ENCODE measurements around the gene PLCD1. TPM values are rescaled to one million over a fixed set of nuclear protein-coding genes. Genes with fewer than 3 reads are reported as not detected.

PLCD1 gene
- total RNA-seq, 1 experiment from 2014 or later: 7.9 TPM

GRCh38 chr3:38015984-38016383 lies 13.5 kb downstream of the PLCD1 start:
- no peaks in the 10 kb centered on the region for H3K27me3 ChIP-seq (replicated peaks; ENCODE audit: control insufficient read depth, insufficient read depth, low read length)
- POLR2A ChIA-PET: no interaction called here
- CTCF ChIA-PET: no interaction called here

GRCh38 chr3:38015485-38015884 lies 14.0 kb downstream of the PLCD1 start:
- no peak overlapping the region for H3K27ac Mint-ChIP-seq (ENCODE audit: unreplicated experiment)
- no peak overlapping the region for H3K4me3 ChIP-seq (ENCODE audit: low read depth, low read length)
- H3K27me3 Mint-ChIP-seq (ENCODE audit: insufficient read depth, unreplicated experiment): no peaks in the 10 kb centered on the region
- no peaks in the 10 kb centered on the region for H3K36me3 Mint-ChIP-seq (ENCODE audit: insufficient read depth, unreplicated experiment)
- intact Hi-C loops (cut with micrococcal nuclease; ENCODE audit: unreplicated experiment): no loop called here
- ChIA-PET CTCF (no interaction called here), POLR2A (no interaction called here)
- no peaks in the 10 kb centered on the region for H3K4me1 Mint-ChIP-seq (ENCODE audit: low read depth, unreplicated experiment)
- no peak overlapping the region for H3K4me3 Mint-ChIP-seq (ENCODE audit: unreplicated experiment)
- BruUV-seq (replicated peaks): no TSS peak
- no peaks in the 10 kb centered on the region for H3K9me3 ChIP-seq
- no peaks in the 10 kb centered on the region for H3K9me3 Mint-ChIP-seq (ENCODE audit: unreplicated experiment)
- peaks cover 5% of the 10 kb centered on the region for H3K36me3 ChIP-seq (ENCODE audit: control insufficient read depth, insufficient read depth, low read length)
- H3K27me3 ChIP-seq (replicated peaks; ENCODE audit: control insufficient read depth, insufficient read depth, low read length): no peaks in the 10 kb centered on the region
- no peak for DNase-seq
- no peak for TF ChIP-seq CTCF (IDR thresholded peaks at IDR 0.05; ENCODE audit: insufficient read depth in 1 of 2, low read depth in 1 of 2, low read length in 1 of 2, severe bottlenecking in 1 of 2, unreplicated experiment in 1 of 2)
- H3K4me1 ChIP-seq: peaks cover 7% of the 10 kb centered on the region; the same call in 1 of the 2 replicates

More at GRCh38 chr3:38015984-38016383, 13.5 kb downstream of the PLCD1 start:
- intact Hi-C loops (cut with micrococcal nuclease; ENCODE audit: unreplicated experiment): no loop called here
- no peaks in the 10 kb centered on the region for H3K9me3 Mint-ChIP-seq (ENCODE audit: unreplicated experiment)
- peaks cover 7% of the 10 kb centered on the region; the same call in 1 of the 2 replicates for H3K4me1 ChIP-seq
- H3K9me3 ChIP-seq: no peaks in the 10 kb centered on the region
- no peak for TF ChIP-seq CTCF (IDR thresholded peaks at IDR 0.05; ENCODE audit: insufficient read depth in 1 of 2, low read depth in 1 of 2, low read length in 1 of 2, severe bottlenecking in 1 of 2, unreplicated experiment in 1 of 2)
- BruUV-seq (replicated peaks): no TSS peak
- DNase-seq: no peak
- H3K36me3 ChIP-seq (ENCODE audit: control insufficient read depth, insufficient read depth, low read length): peaks cover 5% of the 10 kb centered on the region
- H3K36me3 Mint-ChIP-seq (ENCODE audit: insufficient read depth, unreplicated experiment): no peaks in the 10 kb centered on the region
- H3K4me3 Mint-ChIP-seq (ENCODE audit: unreplicated experiment): no peak overlapping the region
- no peak overlapping the region for H3K27ac Mint-ChIP-seq (ENCODE audit: unreplicated experiment)
- no peaks in the 10 kb centered on the region for H3K4me1 Mint-ChIP-seq (ENCODE audit: low read depth, unreplicated experiment)
- H3K27me3 Mint-ChIP-seq (ENCODE audit: insufficient read depth, unreplicated experiment): no peaks in the 10 kb centered on the region
- no peak overlapping the region for H3K4me3 ChIP-seq (ENCODE audit: low read depth, low read length)

GRCh38 chr3:38011111-38011510 lies 18.3 kb downstream of the PLCD1 start:
- DNase-seq: no peak
- CTCF ChIA-PET: interaction anchor here (0.7 to 1.0 kb wide), 2 partner anchors 31 to 37 kb away, joined by 3 to 4 read pairs; no protein-coding TSS in a partner anchor
- Mint-ChIP-seq H3K27me3 (ENCODE audit: insufficient read depth, unreplicated experiment) (no peaks in the 10 kb centered on the region), H3K4me3 (ENCODE audit: unreplicated experiment) (no peak overlapping the region), H3K4me1 (ENCODE audit: low read depth, unreplicated experiment) (no peaks in the 10 kb centered on the region), H3K27ac (ENCODE audit: unreplicated experiment) (no peak overlapping the region), H3K36me3 (ENCODE audit: insufficient read depth, unreplicated experiment) (peaks cover 7% of the 10 kb centered on the region), H3K9me3 (ENCODE audit: unreplicated experiment) (no peaks in the 10 kb centered on the region)
- Histone ChIP-seq H3K4me3 (ENCODE audit: low read depth, low read length) (no peak overlapping the region), H3K9me3 (no peaks in the 10 kb centered on the region), H3K36me3 (ENCODE audit: control insufficient read depth, insufficient read depth, low read length) (peaks cover 4% of the 10 kb centered on the region), H3K27me3 (replicated peaks; ENCODE audit: control insufficient read depth, insufficient read depth, low read length) (no peaks in the 10 kb centered on the region), H3K4me1 (peaks cover 7% of the 10 kb centered on the region; the same call in 1 of the 2 replicates)
- no TSS peak for BruUV-seq (replicated peaks)
- POLR2A ChIA-PET: no interaction called here
- TF ChIP-seq CTCF (IDR thresholded peaks at IDR 0.05; ENCODE audit: insufficient read depth in 1 of 2, low read depth in 1 of 2, low read length in 1 of 2, severe bottlenecking in 1 of 2, unreplicated experiment in 1 of 2): no peak
- intact Hi-C loops (cut with micrococcal nuclease; ENCODE audit: unreplicated experiment): no loop called here
